Immature natural killer cell (primary cell): ENCODE results near the gene BBIP1. TPM values are rescaled to one million over a fixed set of nuclear protein-coding genes. Genes with fewer than 3 reads are reported as not detected.

Experiments used
- DNase-seq, 3 donors: peaks; one replicate each; pipeline ENCODE4 v3.0.0; 2022; ENCODE audit warnings: mixed read lengths in 1 of 3
- H3K27ac Mint-ChIP-seq, 6 donors: one replicate each; pipeline ENCODE4 v1.8.0; 2020; ENCODE audit warnings: mixed read lengths in 6 of 6, mild to moderate bottlenecking in 5 of 6, inconsistent platforms in 4 of 6, moderate library complexity in 3 of 6
- H3K27me3 Mint-ChIP-seq, 3 donors: one replicate each; pipeline ENCODE4 v1.8.0; 2020 to 2021; ENCODE audit warnings: low read depth in 3 of 3, mild to moderate bottlenecking in 3 of 3, mixed read lengths in 3 of 3, moderate library complexity in 3 of 3, inconsistent platforms in 1 of 3
- H3K36me3 Mint-ChIP-seq, 3 donors: one replicate each; pipeline ENCODE4 v1.8.0; 2020; ENCODE audit warnings: mixed read lengths in 3 of 3, inconsistent platforms in 2 of 3, mild to moderate bottlenecking in 2 of 3
- H3K4me1 Mint-ChIP-seq, 2 donors: one replicate each; pipeline ENCODE4 v1.8.0; 2020; ENCODE audit warnings: inconsistent platforms in 2 of 2, mild to moderate bottlenecking in 2 of 2, mixed read lengths in 2 of 2, moderate library complexity in 1 of 2
- H3K4me3 Mint-ChIP-seq, 5 donors: one replicate each; pipeline ENCODE4 v1.8.0; 2020; ENCODE audit warnings: mild to moderate bottlenecking in 5 of 5, mixed read lengths in 5 of 5, inconsistent platforms in 3 of 5, moderate library complexity in 3 of 5
- H3K9me3 Mint-ChIP-seq, 6 donors: one replicate each; pipeline ENCODE4 v1.8.0; 2020; ENCODE audit warnings: mild to moderate bottlenecking in 6 of 6, mixed read lengths in 6 of 6, inconsistent platforms in 4 of 6, moderate library complexity in 3 of 6
- polyA plus RNA-seq, 3 donors: library from polyadenylated mRNA; unstranded; fragments of 300-500 nt; fragmentation: Illumina TruSeq; gene quantifications; one replicate each; pipeline ENCODE4 v1.2.3, GENCODE V29; 2021

BBIP1 gene
- polyA plus RNA-seq, 3 donors from 2014 or later = 17.0 to 26.8 (median 18.3) TPM

GRCh38 chr10:110887560-110887959, 31.4 kb downstream of the BBIP1 start:
- Mint-ChIP-seq H3K27ac (peak overlapping the region in 1 of 6 donors; percentile 38), H3K27me3 (peaks cover 0 to 4% (median 3%) of the 10 kb centered on the region in 3 donors), H3K4me3 (no peak overlapping the region), H3K36me3 (peaks cover 29 to 60% (median 32%) of the 10 kb centered on the region in 3 donors), H3K9me3 (no peaks in the 10 kb centered on the region), H3K4me1 (peaks cover 24 to 81% of the 10 kb centered on the region in 2 donors)
- no peak for DNase-seq

GRCh38 chr10:110885932-110886674, 32.9 kb downstream of the BBIP1 start:
- Mint-ChIP-seq H3K4me1 (peaks cover 33 to 82% of the 10 kb centered on the region in 2 donors), H3K9me3 (no peaks in the 10 kb centered on the region), H3K27ac (peak overlapping the region; percentile 2 to 45 (median 27)), H3K27me3 (peaks cover 0 to 4% (median 3%) of the 10 kb centered on the region in 3 donors), H3K4me3 (peak overlapping the region in 1 of 5 donors; percentile 20), H3K36me3 (peaks cover 37 to 61% (median 39%) of the 10 kb centered on the region in 3 donors)
- no peak for DNase-seq

- H3K9me3 Mint-ChIP-seq = no peaks in the 10 kb centered on the region
- H3K36me3 Mint-ChIP-seq = peaks cover 26 to 48% (median 32%) of the 10 kb centered on the region in 3 donors
- peaks cover 0 to 4% (median 3%) of the 10 kb centered on the region in 3 donors for H3K27me3 Mint-ChIP-seq
- DNase-seq = no peak
- H3K4me3 Mint-ChIP-seq = peak overlapping the region; percentile 5 to 81 (median 28)
- H3K4me1 Mint-ChIP-seq = peaks cover 39 to 89% of the 10 kb centered on the region in 2 donors
- peak overlapping the region in 5 of 6 donors; percentile 15 to 85 (median 78) for H3K27ac Mint-ChIP-seq
These were observed 35.1 kb downstream of the BBIP1 start for GRCh38 chr10:110883924-110884323.

GRCh38 chr10:110881905-110882304, 37.1 kb downstream of the BBIP1 start:
- peaks cover 21 to 38% (median 26%) of the 10 kb centered on the region in 3 donors for H3K36me3 Mint-ChIP-seq
- H3K4me3 Mint-ChIP-seq = no peak overlapping the region
- peaks cover 43 to 97% of the 10 kb centered on the region in 2 donors for H3K4me1 Mint-ChIP-seq
- H3K27ac Mint-ChIP-seq = peak overlapping the region in 5 of 6 donors; percentile 34 to 54 (median 44)
- no peak for DNase-seq
- H3K9me3 Mint-ChIP-seq = no peaks in the 10 kb centered on the region
- H3K27me3 Mint-ChIP-seq = peaks cover 0 to 4% (median 3%) of the 10 kb centered on the region in 3 donors

DNA sequence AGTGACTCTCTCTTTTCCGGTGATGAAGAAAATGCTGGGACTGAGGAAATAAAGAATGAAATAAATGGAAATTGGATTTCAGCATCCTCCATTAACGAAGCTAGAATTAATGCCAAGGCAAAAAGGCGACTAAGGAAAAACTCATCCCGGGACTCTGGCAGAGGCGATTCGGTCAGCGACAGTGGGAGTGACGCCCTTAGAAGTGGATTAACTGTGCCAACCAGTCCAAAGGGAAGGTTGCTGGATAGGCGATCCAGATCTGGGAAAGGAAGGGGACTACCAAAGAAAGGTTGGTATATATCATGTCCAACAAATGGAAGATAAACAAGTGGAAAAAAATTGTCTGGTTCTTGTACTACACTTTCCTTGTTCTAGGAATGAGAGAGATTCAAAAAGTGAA, 37.7 kb downstream of the BBIP1 start:
- Mint-ChIP-seq H3K27me3 (peaks cover 0 to 4% (median 3%) of the 10 kb centered on the region in 3 donors), H3K4me3 (no peak overlapping the region), H3K4me1 (peaks cover 43 to 99% of the 10 kb centered on the region in 2 donors), H3K9me3 (no peaks in the 10 kb centered on the region), H3K27ac (peak overlapping the region in 5 of 6 donors; percentile 2 to 47 (median 8)), H3K36me3 (peaks cover 21 to 37% (median 25%) of the 10 kb centered on the region in 3 donors)
- DNase-seq = no peak

DNA sequence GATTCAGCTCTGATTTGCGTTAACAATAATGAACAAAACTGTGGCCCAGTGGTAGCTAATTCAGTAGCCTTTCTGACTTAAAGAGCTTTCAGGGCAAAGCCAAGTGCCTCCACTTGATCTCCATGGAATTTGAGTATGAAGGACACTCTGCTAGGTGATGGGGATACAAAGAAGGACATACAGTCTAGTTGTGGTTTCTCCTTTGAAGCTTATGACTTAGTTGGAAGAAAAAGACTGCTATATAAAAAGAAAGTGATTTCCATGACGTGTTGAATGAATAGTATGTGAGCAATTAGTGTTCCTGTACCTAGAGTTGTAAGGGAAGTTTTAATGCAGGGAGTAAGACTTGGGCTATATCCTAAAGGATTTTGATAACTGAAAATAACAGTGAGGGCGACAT, 39.0 kb downstream of the BBIP1 start:
- peaks cover 18 to 30% (median 21%) of the 10 kb centered on the region in 3 donors for H3K36me3 Mint-ChIP-seq
- no peak for DNase-seq
- H3K4me3 Mint-ChIP-seq = no peak overlapping the region
- peaks cover 0 to 4% (median 3%) of the 10 kb centered on the region in 3 donors for H3K27me3 Mint-ChIP-seq
- peak overlapping the region in 4 of 6 donors; percentile 2 to 52 (median 24) for H3K27ac Mint-ChIP-seq
- H3K9me3 Mint-ChIP-seq = no peaks in the 10 kb centered on the region
- H3K4me1 Mint-ChIP-seq = peaks cover 44 to 98% of the 10 kb centered on the region in 2 donors

GRCh38 chr10:110876788-110877187, 42.2 kb downstream of the BBIP1 start:
- Mint-ChIP-seq H3K4me1 (peaks cover 41 to 92% of the 10 kb centered on the region in 2 donors), H3K9me3 (no peaks in the 10 kb centered on the region), H3K27ac (peak overlapping the region in 2 of 6 donors; percentile 48 to 49), H3K27me3 (peaks cover 4 to 12% (median 7%) of the 10 kb centered on the region in 3 donors), H3K36me3 (peaks cover 5 to 12% (median 6%) of the 10 kb centered on the region in 3 donors), H3K4me3 (peak overlapping the region in 1 of 5 donors; percentile 1)
- no peak for DNase-seq

GRCh38 chr10:110876000-110876399, 43.0 kb downstream of the BBIP1 start:
- Mint-ChIP-seq H3K9me3 (no peaks in the 10 kb centered on the region), H3K4me1 (peaks cover 42 to 92% of the 10 kb centered on the region in 2 donors), H3K36me3 (peaks cover 0 to 9% (median 6%) of the 10 kb centered on the region in 3 donors), H3K27ac (peak overlapping the region in 4 of 6 donors; percentile 12 to 53 (median 29)), H3K4me3 (peak overlapping the region in 1 of 5 donors; percentile 15), H3K27me3 (peaks cover 12 to 19% (median 15%) of the 10 kb centered on the region in 3 donors)
- no peak for DNase-seq

- peak overlapping the region; percentile 69 to 98 (median 84) for H3K27ac Mint-ChIP-seq
- peaks cover 0 to 5% (median 2%) of the 10 kb centered on the region in 3 donors for H3K36me3 Mint-ChIP-seq
- no peak for DNase-seq
- H3K9me3 Mint-ChIP-seq = no peaks in the 10 kb centered on the region
- H3K4me1 Mint-ChIP-seq = peaks cover 57 to 92% of the 10 kb centered on the region in 2 donors
- H3K4me3 Mint-ChIP-seq = peak overlapping the region; percentile 56 to 96 (median 86)
- peaks cover 16 to 24% (median 18%) of the 10 kb centered on the region in 3 donors for H3K27me3 Mint-ChIP-seq
These were observed 45.0 kb downstream of the BBIP1 start for GRCh38 chr10:110873951-110874350.

- Mint-ChIP-seq H3K27me3 (peaks cover 16 to 24% (median 20%) of the 10 kb centered on the region in 3 donors), H3K27ac (peak overlapping the region; percentile 90 to 98 (median 95)), H3K4me3 (peak overlapping the region; percentile 90 to 98 (median 96)), H3K36me3 (peaks cover 0 to 5% (median 2%) of the 10 kb centered on the region in 3 donors), H3K9me3 (no peaks in the 10 kb centered on the region), H3K4me1 (peaks cover 61 to 92% of the 10 kb centered on the region in 2 donors)
- no peak for DNase-seq
These were observed 45.7 kb downstream of the BBIP1 start for GRCh38 chr10:110872984-110873923.

GRCh38 chr10:110872145-110872983, 46.6 kb downstream of the BBIP1 start:
- H3K27me3 Mint-ChIP-seq = peaks cover 16 to 27% (median 20%) of the 10 kb centered on the region in 3 donors
- peak overlapping the region; percentile 90 to 99 (median 95) for H3K27ac Mint-ChIP-seq
- no peaks in the 10 kb centered on the region for H3K9me3 Mint-ChIP-seq
- peak overlapping the region; percentile 90 to 98 (median 96) for H3K4me3 Mint-ChIP-seq
- H3K4me1 Mint-ChIP-seq = peaks cover 69 to 92% of the 10 kb centered on the region in 2 donors
- H3K36me3 Mint-ChIP-seq = peaks cover 0 to 5% (median 2%) of the 10 kb centered on the region in 3 donors
- DNase-seq = peak; percentile 84 to 87 (median 86)

GRCh38 chr10:110871298-110872084, 47.5 kb downstream of the BBIP1 start, which contains the start of gene PDCD4:
TSS of gene PDCD4 (plus strand) at chr10:110871928. CDS start at chr10:110876028, 4,100 bp downstream.
- Mint-ChIP-seq H3K4me3 (peak within 1 kb of the TSS; percentile 96 to 100 (median 98)), H3K27me3 (peaks cover 16 to 27% (median 20%) of the 10 kb centered on the region in 3 donors), H3K36me3 (peaks cover 0 to 5% (median 2%) of the 10 kb centered on the region in 3 donors), H3K27ac (peak within 1 kb of the TSS; percentile 96 to 100 (median 99)), H3K9me3 (no peaks in the 10 kb centered on the region), H3K4me1 (peaks cover 73 to 92% of the 10 kb centered on the region in 2 donors)
- peak; percentile 94 for DNase-seq
